Renal cortical epithelial cell (primary cell): ENCODE measurements around the gene THSD7A. TPM values are rescaled to one million over a fixed set of nuclear protein-coding genes. Genes with fewer than 3 reads are reported as not detected.
A peak's percentile ranks its signal among the peaks of the same experiment; 100 is the strongest.

Source experiments
- DNase-seq: peaks from one replicate; pipeline ENCODE4 v3.0.0-alpha.2; 2011; ENCODE audit warnings: low read depth
- total RNA-seq: library from RNA; depleted of rRNA; stranded (reverse); fragments of >200 nt; gene quantifications from 2 replicates; pipeline ENCODE4 v1.2.3, GENCODE V29; 2014

The THSD7A gene
- total RNA-seq, 1 donor from 2014 or later: 2.5 TPM

DNA sequence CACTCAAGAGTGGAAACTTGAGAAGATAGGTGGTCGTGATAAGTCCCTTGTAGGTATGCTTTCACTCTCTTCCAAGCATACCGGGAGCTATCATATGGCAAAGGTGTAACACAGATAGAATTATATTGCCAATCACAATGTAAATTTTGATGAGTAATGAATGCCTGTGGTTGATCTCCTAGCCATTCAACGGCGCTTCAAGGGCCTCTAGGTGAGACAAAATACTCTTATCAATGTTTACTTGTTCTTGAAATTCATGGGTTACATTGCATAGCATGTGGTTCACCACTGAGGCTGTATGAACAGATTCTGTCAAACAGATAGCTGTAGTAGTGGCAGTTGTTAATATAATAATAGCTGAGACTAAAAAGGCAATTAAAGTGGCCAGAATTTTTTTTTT lies 82.4 kb downstream of the THSD7A start:
- no peak for DNase-seq

DNA sequence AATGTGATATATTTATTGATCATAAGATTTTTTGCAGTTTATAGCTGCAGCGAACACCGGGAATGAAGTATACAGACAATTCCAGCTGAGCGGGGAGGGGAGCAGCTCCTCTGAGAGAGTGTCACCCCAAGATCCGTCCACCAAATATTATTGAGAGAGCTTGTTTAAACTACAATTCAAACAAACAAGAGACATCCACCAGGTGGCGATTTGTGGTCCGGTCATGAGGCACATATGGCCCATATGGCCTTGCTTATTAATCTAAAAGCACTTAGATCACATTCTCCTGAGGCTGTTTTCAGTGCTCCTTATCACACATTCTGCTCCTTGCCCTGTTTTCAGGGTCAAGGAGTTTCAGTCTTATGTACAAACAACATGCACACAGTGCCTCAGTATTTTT lies 83.1 kb downstream of the THSD7A start:
- no peak for DNase-seq

DNA sequence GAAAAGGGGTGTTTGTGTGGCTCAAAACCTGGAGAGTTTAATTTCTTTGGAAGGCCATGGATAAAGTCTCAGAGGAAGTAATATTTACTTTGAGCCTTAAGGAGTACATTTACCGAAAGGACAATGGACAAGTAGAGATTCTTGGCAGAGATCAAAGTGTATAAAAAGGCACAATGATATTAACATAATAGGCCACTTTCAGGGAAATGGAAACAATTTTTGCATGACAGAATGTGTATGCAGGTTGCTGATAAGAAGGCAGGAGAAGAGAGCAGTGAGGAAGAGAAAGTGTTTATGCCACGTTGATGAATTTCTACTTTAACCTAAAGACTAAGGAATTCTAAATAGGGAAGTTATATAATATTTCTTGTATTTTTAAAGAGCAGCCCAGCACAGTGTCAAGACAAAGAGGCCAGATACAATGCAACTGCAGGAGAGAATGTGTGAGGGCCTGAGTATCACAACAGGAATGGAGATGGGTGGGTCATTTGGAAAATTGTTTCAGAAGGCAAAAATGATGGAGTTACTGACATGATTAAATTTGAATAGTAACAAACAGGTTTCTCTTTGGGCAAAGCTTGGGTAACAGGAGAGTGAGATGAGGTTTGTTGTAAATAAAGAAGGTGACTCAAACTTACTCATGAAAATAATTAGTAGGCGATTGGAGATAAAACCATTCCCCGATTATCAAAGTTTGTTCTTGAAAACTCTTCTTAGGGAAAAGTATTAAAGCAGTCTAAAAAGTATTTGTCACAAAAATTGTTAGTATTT lies 84.1 kb downstream of the THSD7A start:
- no peak for DNase-seq

DNA sequence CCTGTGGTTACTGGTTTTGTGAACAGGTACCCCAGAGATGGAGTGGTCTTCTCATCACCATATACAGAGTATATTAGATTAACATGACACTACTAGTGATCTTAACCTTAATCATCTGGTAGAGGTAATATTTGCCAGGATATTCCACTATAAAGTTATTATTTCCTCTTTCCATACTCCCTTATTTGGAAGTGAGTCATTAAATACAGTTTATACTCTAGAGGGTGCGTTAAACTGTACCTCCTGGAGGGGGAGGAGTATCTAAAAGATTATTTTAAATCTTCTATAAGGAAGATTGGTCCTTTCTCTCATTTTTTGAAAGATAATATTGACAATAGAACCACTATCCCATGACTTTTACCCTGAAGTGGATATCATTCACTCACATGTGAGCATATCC lies 85.4 kb downstream of the THSD7A start:
- no peak for DNase-seq

DNA sequence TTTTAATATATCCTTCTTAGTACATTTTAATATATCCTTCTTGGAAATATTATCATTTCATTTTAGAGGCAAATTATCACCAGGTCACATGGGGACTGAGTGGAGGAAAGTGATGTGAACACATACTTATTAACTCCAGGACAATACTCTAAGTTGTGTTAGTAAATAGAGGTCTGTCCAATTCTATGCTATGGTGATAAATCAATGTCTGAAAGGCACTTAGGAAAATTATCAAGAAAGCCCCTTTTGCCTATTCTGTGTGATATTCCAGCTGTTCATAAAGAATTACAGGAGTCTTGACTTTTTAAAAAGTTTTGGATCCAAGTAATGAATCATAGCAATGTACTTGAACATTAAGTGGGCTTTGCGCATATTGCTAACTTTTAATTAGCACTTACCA lies 88.5 kb downstream of the THSD7A start:
- DNase-seq: no peak

DNA sequence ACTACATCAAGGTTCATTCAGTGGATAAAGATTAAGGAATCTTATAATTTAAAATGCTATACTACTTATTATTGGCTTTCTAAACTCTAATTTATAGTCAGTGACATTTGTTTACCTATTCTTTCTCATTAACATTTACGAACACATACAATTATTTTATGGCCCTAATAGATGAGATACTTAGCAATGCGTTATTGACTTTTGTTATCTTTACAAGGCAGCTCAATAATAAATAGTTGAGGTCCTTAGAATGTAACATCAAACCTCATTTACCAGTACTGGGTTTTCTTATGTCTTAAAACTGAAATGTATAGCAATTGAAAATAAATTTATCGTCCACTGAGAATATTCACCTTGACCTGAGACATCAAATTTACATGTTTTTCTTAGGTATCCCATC lies 89.0 kb downstream of the THSD7A start:
- no peak for DNase-seq

DNA sequence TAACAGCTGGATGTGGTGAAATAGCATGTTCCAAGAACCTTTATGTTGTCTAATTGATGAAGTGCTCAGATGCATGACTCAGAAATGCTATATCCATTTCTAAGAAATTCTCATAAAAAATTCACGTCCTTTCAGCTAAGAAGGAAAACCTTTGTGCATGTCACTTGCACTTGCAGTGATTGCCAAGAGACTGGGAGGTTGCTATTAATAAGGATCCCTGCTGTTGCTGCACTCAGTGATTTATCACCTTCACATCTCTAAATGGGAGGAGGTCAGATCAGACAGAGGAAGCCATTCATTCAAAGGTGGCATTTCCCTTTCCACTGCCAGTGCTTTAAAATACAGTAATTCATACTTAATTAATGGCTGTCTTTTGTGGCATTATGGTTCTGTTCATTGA lies 89.5 kb downstream of the THSD7A start:
- no peak for DNase-seq

DNA sequence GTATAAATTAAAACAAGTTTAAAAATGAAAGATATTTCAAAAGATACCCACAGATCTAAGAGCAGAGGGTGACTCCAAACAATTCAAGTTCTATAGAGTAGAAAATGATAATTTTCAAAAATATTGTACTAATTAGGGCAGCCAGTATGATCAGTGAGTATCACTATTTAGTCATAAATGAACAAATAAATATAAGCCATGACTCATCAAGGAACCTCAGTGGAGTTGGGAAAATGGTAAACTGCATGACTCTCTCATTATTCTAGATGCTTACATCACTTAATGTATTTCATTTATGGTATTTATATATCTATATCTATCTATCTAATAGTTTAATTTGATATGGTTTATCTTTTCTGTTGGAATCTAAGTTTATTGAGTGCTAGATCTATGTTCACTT lies 94.3 kb downstream of the THSD7A start:
- no peak for DNase-seq

DNA sequence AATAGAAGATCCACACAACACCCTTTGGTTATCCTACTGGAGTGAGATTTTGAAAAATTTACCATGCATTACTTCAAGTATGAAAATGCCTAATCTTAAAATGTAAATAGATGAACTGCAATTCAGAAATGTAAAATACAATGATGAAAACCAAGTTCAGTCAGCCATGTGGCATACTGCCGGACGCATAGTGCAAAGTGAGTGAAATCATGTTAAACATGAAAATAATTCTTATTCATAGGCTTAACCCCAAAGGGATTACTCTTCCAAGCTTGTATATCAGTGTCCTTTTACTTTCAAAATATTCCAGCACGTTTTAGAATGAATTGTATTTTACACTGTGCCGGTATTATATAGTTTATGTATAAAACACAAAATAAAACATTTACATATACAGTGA lies 99.8 kb downstream of the THSD7A start:
- no peak for DNase-seq

DNA sequence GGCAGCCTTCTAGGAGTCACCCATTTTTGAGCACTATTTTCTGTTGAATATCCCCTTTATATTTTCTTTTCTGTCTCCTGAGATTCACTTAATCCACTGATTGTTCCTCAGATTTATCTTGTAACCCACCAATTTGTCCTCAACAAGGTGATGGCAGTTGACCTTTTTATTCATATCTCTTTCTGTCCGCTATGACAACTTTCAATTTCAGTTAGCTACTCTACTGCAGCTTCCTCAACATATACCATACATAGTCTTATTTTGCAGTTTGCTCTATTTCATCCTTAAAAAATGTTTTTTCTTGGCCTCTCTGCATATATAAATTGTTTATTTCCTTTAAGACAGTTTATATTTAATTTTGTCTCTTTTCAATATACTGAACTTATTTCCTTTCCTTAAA lies 101.3 kb downstream of the THSD7A start:
- no peak for DNase-seq

DNA sequence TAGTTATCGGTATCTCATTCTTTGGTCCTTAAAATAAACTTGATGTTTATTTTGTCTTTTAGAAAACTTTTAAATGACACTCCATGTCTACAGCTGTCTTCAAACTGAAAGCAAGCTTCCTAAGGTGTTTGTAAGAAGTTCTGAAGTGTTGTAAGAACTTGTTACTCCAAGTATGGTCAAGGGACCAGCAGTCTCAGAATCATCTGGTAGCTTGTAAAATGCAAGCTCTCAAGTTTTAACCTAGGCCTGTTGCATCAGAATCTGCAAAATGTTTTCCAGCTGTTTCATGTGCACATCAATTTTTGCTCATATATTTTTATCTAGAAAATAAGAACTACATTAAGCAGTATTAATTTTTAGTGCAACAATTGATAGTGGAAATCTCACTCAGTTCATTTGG lies 104.1 kb downstream of the THSD7A start:
- no peak for DNase-seq

DNA sequence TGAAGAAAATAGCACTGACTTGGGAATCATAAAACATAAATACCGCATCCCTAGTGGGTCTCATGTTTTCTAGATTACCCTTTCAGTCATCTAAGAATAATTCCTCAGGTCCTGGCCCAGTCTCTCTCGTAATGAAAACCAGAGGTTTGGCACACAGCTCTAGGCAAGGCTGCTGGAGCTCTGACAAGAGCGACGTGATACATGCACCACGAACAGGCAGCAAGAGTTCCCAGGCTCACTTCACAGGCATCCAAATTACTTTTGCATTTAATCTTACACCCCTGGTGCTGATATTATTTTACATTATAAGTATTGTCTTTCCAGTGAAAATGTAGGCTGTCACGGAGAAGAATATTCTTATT lies 105.2 kb downstream of the THSD7A start:
- no peak for DNase-seq

DNA sequence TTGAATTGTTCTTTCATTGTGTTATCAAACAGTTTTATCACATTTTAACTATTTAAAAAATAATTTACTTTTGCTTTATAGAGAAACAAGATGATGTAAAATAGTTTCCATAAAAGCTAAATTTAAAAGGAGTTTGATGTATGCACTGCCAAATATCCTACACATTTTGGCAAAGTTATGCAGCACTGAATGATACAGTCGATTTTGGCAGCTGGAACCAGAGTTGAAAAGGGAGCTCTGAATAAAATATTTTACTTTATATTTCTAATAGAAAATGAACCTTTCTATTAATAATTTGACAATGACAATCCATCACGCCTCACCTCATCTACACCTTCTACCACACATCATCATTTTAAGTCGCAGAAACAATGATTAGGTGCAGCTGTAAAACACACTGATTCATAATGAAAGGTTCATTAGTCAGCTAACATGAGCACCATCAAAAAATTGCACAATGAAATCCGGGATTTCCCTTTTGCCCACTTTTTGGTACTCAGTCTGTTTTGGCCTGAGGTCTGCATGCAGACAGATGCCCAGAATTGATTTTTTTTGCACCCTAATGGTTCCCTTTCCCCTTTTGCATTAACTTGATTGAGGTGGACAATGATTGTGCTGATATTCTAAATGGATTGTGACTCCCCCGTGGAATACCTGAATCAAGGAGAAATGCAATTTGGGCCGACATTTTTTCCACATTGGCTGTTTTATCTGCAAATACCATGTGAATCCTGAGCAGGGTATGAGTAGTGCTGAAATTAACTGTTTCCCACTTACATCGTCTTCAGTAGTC lies 105.8 kb downstream of the THSD7A start:
- DNase-seq: peak; percentile 73

DNA sequence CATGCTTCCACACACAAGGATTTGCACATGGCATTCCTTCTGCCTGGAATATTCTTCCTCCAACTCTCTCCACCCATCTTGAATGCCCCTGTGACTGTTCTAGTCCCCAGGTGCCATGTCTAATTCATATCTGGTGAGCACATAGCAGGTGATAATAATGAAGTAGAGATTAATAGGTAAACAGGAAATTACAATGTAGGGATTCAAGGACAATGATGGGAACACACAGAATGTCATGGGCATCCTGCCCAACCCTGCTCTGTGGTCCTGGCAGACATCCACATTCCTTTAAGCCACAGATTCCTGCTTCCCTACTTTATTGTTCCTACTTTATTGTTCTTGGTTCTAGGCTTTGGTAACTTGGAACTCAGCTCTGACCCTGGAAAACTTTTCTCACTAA lies 115.8 kb downstream of the THSD7A start:
- peak; percentile 93 for DNase-seq

DNA sequence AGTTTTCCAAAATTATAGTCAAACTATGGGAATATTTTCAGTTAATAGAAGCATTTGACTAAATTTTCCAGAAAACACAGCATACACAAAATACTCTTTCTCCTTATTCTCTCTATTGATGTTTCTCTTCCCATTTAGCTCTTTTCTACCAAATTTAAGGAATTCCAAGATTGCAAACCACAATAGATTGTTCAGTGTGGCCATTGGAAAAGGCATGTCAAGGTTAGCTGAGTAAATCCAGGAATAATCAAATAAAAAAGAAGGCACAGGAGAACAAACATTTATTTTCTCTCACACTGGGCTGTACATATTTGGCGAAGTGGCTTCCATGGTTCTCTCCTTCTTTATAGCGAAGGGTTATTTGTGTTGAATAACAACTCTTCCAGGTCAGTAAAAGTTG lies 117.3 kb downstream of the THSD7A start:
- peak; percentile 50 for DNase-seq

DNA sequence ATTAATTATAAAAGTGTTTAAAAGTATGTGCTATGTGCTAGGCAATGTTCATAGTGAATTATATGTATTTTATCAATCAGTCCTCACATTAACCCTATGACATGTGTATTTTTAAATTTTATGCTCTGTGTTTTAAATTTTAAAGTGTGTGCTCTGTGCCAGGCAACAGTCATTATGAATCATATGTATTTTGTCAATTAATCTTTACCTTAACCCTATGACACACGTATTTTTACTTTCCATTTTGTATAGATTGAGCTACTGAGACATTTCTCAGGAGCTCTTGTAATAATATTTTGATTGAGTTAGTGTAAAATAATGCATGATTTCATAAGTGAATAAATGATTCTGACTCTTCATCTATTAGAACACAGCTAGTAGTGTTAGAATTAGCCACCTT lies 117.8 kb downstream of the THSD7A start:
- DNase-seq: no peak

DNA sequence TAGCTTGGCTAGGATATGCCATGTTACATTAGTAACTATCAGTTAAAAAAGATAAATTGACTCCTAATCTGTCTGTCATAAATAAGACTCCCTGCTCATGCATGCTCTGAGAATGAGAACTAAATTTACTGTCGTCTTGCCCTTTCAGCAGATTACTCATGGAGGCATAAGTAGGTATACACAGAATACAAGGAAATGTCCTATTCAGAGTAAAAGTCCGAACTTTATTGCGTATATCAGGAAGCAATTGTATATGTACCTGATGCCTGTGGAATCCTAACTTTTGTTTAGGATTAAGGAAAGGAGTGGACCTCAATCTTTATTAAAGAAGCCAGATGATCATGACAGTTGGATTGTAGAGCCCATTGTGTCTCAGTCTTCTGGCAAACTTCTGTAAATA lies 118.6 kb downstream of the THSD7A start:
- no peak for DNase-seq

DNA sequence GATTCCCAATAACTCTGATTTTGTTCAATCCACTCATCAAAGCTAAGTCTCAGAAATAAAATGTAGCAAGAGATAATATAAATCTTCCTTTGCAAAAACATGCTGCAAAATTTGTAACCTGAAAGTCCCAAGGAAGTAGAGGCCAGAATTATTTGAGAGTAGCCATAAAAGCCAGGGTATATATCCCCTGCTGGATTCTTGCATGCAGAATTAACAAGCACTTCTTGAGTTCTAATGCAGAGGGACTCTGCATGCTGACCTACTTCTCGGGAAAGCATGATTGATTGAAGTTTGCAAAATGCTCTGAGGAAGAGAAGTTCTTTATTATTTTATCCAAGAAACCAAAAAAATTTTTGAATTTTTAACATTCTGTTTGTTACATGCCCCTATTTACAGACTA lies 121.6 kb downstream of the THSD7A start:
- no peak for DNase-seq

DNA sequence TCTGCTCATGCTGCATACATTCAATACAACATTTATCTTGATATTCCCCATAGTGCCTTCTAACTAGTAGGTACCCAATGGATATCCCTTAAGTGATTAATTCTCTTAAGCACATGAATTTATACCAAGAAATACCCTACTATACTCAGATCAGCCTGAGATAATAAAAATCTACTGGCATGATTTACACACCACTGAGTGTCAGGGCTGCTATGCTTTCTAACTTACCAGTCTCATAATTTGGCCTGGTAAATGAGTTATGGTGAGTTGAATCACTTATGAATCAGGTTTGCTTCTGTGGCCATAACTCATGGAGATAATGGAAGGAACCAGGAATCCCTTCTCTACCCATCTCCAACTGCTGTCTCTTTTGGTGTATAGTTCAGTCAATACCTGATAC lies 122.8 kb downstream of the THSD7A start:
- DNase-seq: peak; percentile 51

DNA sequence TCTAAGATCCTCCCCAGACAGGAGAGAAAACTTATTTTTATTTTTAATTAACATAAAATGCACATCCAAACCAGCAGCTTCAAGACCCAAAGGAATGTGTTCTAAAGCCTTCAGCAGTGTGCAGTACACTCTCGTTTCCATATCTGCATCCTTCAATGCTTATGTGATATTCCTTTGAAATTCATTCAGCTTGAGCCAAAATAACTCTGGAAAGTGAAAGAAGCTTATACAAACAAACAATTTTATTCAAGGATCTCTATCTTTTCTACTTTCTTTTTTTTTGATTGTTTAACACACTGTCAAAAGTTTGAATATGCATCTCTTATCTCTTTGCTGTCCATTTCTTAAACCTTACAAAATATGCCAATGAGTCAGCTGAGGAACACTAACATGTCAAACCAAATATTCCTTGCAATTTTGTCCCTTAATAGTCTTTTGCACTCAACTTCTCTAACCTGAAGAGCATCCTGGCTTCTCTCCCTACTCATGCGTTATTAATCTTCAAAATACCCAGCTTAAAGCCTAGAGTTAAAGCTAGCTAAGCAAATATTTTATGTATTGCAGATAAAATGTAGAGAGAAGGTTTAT lies 124.3 kb downstream of the THSD7A start:
- peak; percentile 21 for DNase-seq

DNA sequence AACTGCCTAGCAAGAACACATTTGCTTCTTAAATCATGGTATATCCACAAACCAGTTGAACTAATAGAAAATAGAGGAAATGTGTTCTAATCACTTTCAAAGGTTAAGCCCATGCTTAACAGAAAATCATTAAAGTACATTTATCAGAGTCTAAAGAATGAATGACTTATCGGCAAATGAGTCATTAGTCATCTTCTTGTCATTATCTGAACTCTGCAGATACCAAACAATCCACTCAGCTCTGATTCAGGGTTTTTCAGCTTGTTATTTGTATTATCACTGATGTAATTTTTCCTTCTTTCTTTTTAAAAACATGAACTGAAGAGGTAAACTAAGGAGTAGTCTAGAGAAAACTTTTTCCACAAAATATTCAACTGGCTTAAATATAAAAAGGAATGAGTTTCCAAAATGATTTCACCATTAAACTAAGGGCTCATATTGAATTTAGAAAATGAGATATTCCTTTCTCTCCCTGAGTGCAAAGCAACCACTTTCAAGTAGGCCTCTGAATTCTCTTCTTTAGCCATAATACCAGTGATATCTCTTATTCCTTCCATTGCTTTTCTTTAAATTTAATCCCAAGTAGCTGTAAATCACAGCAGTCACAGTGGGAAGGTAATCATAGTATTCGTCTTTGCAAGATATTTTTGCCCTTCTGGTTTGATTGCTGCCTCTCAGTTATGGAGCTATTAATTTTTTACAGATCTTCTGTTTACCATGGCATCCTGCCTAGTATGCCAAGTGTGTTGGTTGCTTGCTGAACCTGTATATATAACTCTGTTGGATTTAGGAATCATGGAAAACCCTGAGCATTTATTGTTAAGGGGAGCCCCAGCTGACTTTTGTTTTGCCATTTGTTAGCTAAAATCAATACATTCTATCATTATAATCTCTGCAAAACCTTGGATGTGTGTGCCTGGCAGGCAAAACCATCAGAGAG lies 125.1 kb downstream of the THSD7A start:
- peak; percentile 79 for DNase-seq

DNA sequence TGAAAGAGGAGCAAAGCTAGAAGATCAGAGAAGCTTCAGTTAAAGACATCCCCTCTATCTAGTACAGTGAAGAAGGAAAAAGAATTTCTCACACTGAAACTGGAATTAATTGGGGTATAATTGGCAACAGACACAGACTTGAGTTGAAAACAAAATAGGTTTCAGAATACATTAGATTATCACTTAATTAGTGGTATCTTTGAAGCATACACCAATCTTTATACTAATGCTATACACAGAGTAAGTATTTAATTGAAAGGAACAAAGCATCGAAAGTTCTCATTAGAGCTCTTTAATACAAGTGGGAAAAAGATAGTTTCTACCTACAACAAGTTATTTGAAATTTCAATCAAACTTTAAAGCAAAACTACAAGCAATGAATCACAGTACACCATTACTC lies 128.2 kb downstream of the THSD7A start:
- no peak for DNase-seq
